ENCODE measurements around the gene ITSN2. TPM values are rescaled to one million over a fixed set of nuclear protein-coding genes. Genes with fewer than 3 reads are reported as not detected.

ITSN2 gene
- polyA plus RNA-seq, 3 donors: 26.0 to 91.1 (median 40.4) TPM

DNA sequence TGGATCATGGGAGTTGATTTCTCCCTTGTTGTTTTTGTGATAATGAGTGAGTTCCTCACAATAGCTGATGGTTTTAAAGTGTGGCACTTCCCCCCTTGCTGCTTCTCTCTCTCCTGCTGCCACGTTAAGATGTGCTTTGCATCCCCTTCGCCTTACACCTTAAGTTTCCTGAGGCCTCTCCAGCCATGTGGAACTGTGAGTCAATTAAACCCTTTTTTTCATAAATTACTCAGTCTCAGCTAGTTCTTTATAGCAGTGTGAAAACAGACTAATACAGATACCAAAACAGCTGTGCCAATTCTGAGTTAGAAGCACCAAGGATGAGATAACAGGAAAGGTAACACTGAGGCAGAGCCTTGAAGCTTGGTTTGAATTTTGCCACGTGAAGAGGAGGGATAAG, 44.7 kb downstream of the ITSN2 start:
- H3K36me3 ChIP-seq (replicated peaks in 1 of 2; ENCODE audit: control insufficient read depth in 1 of 2, insufficient read depth in 2 of 2, low read length in 2 of 2): peaks cover 17 to 45% of the 10 kb centered on the region in 2 donors
- 80% methylated on average over 1 of the region's 3 CpGs for WGBS (ENCODE audit: insufficient coverage)
- H3K36me3 Mint-ChIP-seq: peaks cover 21 to 43% of the 10 kb centered on the region in 2 donors
- no peak for DNase-seq
- TF ChIP-seq CTCF (IDR thresholded peaks at IDR 0.05): no peak
- H3K27ac ChIP-seq (ENCODE audit: low read depth in 1 of 2, low read length in 2 of 2): no peak overlapping the region
- peak overlapping the region in 4 of 7 donors; percentile 43 to 76 (median 58) for H3K27ac Mint-ChIP-seq
- no peaks in the 10 kb centered on the region for H3K27me3 ChIP-seq (ENCODE audit: control insufficient read depth in 2 of 2, insufficient read depth in 2 of 2, low read length in 2 of 2)
- no peaks in the 10 kb centered on the region for H3K9me3 ChIP-seq (replicated peaks in 1 of 2; ENCODE audit: control insufficient read depth in 1 of 2, insufficient read depth in 1 of 2, low read length in 2 of 2)
- intact Hi-C loops (cut with micrococcal nuclease): no loop called here
- H3K79me2 ChIP-seq (ENCODE audit: insufficient read depth, low read length): peaks cover 65% of the 10 kb centered on the region
- H3K27me3 Mint-ChIP-seq (ENCODE audit: low read depth in 3 of 3): no peaks in the 10 kb centered on the region
- H3K9ac ChIP-seq (ENCODE audit: insufficient read depth, low read length, poor library complexity, severe bottlenecking): no peak overlapping the region
- no peaks in the 10 kb centered on the region for H3K9me3 Mint-ChIP-seq
- H2AFZ ChIP-seq (ENCODE audit: insufficient read depth, low read depth, low read length, poor library complexity, severe bottlenecking): no peak overlapping the region
- H3K4me3 ChIP-seq (replicated peaks in 1 of 3; ENCODE audit: low read depth in 2 of 3, low read length in 3 of 3): no peak overlapping the region
- no peak overlapping the region for H3K4me3 Mint-ChIP-seq
- peaks cover 15% of the 10 kb centered on the region for H3K4me1 Mint-ChIP-seq
- H3K4me1 ChIP-seq (ENCODE audit: control insufficient read depth in 1 of 2, insufficient read depth in 2 of 2, low read length in 2 of 2): peaks cover 5 to 6% of the 10 kb centered on the region in 2 donors
- no peak overlapping the region for H3K4me2 ChIP-seq (replicated peaks; ENCODE audit: extremely low read depth, low read length, poor library complexity, severe bottlenecking)
- H4K20me1 ChIP-seq (ENCODE audit: insufficient read depth, low read length): peaks cover 88% of the 10 kb centered on the region

- DNase-seq: no peak
- peaks cover 30 to 52% of the 10 kb centered on the region in 2 donors for H3K36me3 Mint-ChIP-seq
- Histone ChIP-seq H3K79me2 (ENCODE audit: insufficient read depth, low read length) (peaks cover 51% of the 10 kb centered on the region), H3K27me3 (ENCODE audit: control insufficient read depth in 2 of 2, insufficient read depth in 2 of 2, low read length in 2 of 2) (no peaks in the 10 kb centered on the region), H4K20me1 (ENCODE audit: insufficient read depth, low read length) (peaks cover 73% of the 10 kb centered on the region), H2AFZ (ENCODE audit: insufficient read depth, low read depth, low read length, poor library complexity, severe bottlenecking) (no peak overlapping the region), H3K27ac (ENCODE audit: low read depth in 1 of 2, low read length in 2 of 2) (peak overlapping the region in 1 of 2 donors; percentile 36), H3K4me2 (replicated peaks; ENCODE audit: extremely low read depth, low read length, poor library complexity, severe bottlenecking) (no peak overlapping the region), H3K9ac (ENCODE audit: insufficient read depth, low read length, poor library complexity, severe bottlenecking) (no peak overlapping the region), H3K4me1 (ENCODE audit: control insufficient read depth in 1 of 2, insufficient read depth in 2 of 2, low read length in 2 of 2) (peaks cover 5 to 6% of the 10 kb centered on the region in 2 donors), H3K36me3 (replicated peaks in 1 of 2; ENCODE audit: control insufficient read depth in 1 of 2, insufficient read depth in 2 of 2, low read length in 2 of 2) (peaks cover 34 to 55% of the 10 kb centered on the region in 2 donors), H3K9me3 (replicated peaks in 1 of 2; ENCODE audit: control insufficient read depth in 1 of 2, insufficient read depth in 1 of 2, low read length in 2 of 2) (no peaks in the 10 kb centered on the region), H3K4me3 (replicated peaks in 1 of 3; ENCODE audit: low read depth in 2 of 3, low read length in 3 of 3) (no peak overlapping the region)
- H3K27me3 Mint-ChIP-seq (ENCODE audit: low read depth in 3 of 3): no peaks in the 10 kb centered on the region
- no peak for TF ChIP-seq CTCF (IDR thresholded peaks at IDR 0.05)
- H3K9me3 Mint-ChIP-seq: no peaks in the 10 kb centered on the region
- H3K27ac Mint-ChIP-seq: peak overlapping the region in 2 of 7 donors; percentile 20 to 37
- intact Hi-C loops (cut with micrococcal nuclease): loop anchor here in 1 of 2 donors (5.0 kb wide), 1 partner anchor 68 kb away; no protein-coding TSS in a partner anchor
- WGBS (ENCODE audit: insufficient coverage): 96% methylated on average over 3 of the region's 5 CpGs
- H3K4me1 Mint-ChIP-seq: peaks cover 15% of the 10 kb centered on the region
- H3K4me3 Mint-ChIP-seq: no peak overlapping the region
Measured at GRCh38 chr2:24313744-24314632, 46.3 kb downstream of the ITSN2 start.
